Adipose tissue (tissue), 3 donors: ENCODE measurements around the gene PRELID1. TPM values are rescaled to one million over a fixed set of nuclear protein-coding genes. Genes with fewer than 3 reads are reported as not detected.

Source experiments
- H3K27ac ChIP-seq: one replicate; pipeline ENCODE4 v1.5.1; 2013; ENCODE audit warnings: low read depth, low read length
- WGBS, 3 donors: extraction: QIAGEN DNeasy Blood & Tissue Kit; methylation state at CpG; one replicate each; pipeline ENCODE4 v1.1.7; 2013; 5-methylcytosine and 5-hydroxymethylcytosine counted together
- polyA plus RNA-seq, 3 donors: library from polyadenylated mRNA; stranded (reverse); fragments of 200-250 nt; gene quantifications; one replicate each; pipeline ENCODE4 v1.2.3, GENCODE V29; 2013
- donor health status: healthy with polysubstance abuse.
- donor health status: Bipolar disorder and iron deficiency.
- donor health status: healthy.

The PRELID1 gene
- polyA plus RNA-seq, 3 donors = 94.6 to 215 (median 185) TPM

- 40 to 69% (median 69%) methylated on average over 3 of the region's 3 CpGs for WGBS, 3 donors
- no peak overlapping the region for H3K27ac ChIP-seq
Measured at GRCh38 chr5:177349362-177349647, 45.7 kb downstream of the PRELID1 start.

GRCh38 chr5:177349762-177350161 lies 46.2 kb downstream of the PRELID1 start:
- 51 to 88% (median 86%) methylated on average over 5 of the region's 5 CpGs for WGBS, 3 donors
- H3K27ac ChIP-seq = no peak overlapping the region

- 6 to 14% (median 12%) methylated on average over 19 of the region's 19 CpGs for WGBS, 3 donors
- peak overlapping the region; percentile 96 for H3K27ac ChIP-seq
Measured at GRCh38 chr5:177350776-177351391, 47.3 kb downstream of the PRELID1 start.

DNA sequence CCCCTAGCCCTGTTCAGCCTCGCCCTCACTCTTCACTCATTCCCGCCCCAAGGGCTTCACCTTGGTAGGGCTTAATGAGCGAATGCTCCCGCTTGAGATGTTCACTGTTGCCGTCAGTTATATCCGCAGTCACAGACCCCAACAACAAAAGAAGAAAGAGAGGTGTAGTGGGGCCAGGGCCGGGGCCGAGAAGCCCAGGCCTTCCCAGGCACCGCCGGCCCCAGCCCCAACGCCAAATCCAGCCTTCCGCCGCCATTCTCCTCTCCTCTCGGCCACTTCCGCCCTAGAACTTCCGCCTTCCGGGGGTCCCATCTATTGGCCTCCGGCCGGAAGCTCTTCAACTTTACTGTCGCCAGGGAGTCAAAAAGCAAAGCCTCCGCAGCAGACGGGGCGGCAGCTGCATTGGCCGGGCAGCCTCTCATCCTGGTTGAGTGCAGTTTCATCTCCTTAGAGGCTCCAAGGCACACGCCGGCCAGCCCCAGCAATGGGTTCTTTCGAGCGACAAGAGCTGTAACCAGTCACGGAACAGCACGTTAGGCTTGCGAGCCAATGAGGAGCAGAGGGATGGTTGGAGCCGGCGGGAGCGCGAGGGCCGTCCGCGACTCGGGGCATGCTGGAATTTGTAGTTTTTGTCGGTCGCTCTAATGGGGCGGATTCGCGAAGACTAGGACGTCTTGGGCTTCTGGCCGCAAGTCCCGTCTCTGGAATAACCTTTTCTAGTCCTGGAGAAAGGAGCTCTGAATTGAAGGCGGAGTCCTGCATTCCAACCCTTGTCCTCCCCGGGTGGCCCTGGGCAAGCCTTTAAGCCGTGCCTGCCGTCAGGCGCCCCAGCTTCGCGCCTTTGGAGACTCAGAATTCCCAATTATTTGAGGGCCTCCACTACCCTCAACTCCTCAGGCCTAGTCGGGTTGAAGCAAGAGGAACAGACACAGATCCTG lies 48.1 kb downstream of the PRELID1 start, which contains the start of gene LMAN2:
Gene LMAN2, minus strand, starts transcription at position 277 of the 938 bp plus-strand sequence. Its CDS starts 21 bp downstream, at position 256.
- peak within 1 kb of the TSS; percentile 96 for H3K27ac ChIP-seq
- WGBS, 3 donors = 6 to 8% (median 7%) methylated on average over 55 of the region's 55 CpGs

DNA sequence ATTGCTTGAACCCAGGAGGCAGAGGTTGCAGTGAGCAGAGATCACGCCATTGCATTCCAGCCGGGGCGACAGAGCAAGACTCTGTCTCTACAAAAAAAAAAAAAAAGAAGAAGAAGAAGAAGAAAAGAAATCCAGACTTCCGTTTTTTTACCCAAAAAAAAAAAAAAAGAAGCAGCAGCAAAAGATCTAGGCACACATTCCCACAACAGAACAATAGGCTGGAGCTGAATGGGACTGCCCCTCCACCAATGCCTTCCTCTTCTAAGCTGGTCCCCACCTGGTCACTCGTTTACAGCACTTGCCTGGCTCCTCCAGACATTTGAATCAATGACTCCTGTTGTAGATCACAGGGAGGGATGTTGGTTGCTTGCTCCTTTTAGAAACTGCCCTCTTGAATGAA lies 49.5 kb downstream of the PRELID1 start:
- WGBS, 3 donors = 56 to 78% (median 68%) methylated on average over 3 to 5 of the region's 5 CpGs
- no peak overlapping the region for H3K27ac ChIP-seq

DNA sequence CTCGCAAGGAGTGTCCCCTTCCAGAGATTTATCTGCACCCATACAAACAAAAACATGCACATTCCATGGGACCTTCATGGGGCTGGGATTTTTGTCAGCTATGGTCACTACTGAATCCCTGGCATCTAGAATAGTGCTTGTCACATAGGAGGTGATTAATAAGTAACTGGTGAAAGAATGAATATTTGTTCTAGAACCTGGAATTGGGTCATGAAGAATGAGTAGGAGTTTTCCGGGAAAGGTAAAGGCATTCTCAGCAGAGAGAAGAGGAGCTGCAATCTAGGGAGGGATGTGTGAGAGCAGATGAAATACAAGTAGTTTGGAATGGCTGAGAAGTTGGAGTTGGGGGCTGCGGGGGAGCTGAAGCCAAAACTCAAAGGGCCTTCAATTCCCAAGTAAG lies 50.7 kb downstream of the PRELID1 start:
- WGBS, 3 donors = 88 to 93% (median 89%) methylated on average over 3 of the region's 3 CpGs
- H3K27ac ChIP-seq = no peak overlapping the region

GRCh38 chr5:177354711-177355110 lies 51.1 kb downstream of the PRELID1 start:
- 69 to 75% (median 70%) methylated on average over 3 of the region's 3 CpGs for WGBS, 3 donors
- no peak overlapping the region for H3K27ac ChIP-seq

GRCh38 chr5:177355162-177355867 lies 51.7 kb downstream of the PRELID1 start:
- no peak overlapping the region for H3K27ac ChIP-seq
- WGBS, 3 donors = 86 to 91% (median 87%) methylated on average over 1 of the region's 1 CpG

GRCh38 chr5:177355868-177356168 lies 52.2 kb downstream of the PRELID1 start:
- no peak overlapping the region for H3K27ac ChIP-seq
- WGBS, 3 donors = 4 to 27% (median 20%) methylated on average over 1 of the region's 1 CpG

Other genes starting within 250 kb of the PRELID1 start
- 10 to 100 TPM in 1 of 3 donors, under 1 TPM in 2; 0.56 to 18.9 (median 0.98) TPM for gene FGFR4, start 216.9 kb upstream of the PRELID1 start, polyA plus RNA-seq
- gene NSD1, start 170.0 kb upstream of the PRELID1 start, polyA plus RNA-seq = 1 to 10 TPM; 7.1 to 8.7 (median 8.3) TPM
- gene RAB24, start 80 bp upstream of the PRELID1 start, polyA plus RNA-seq = 10 to 100 TPM; 33.7 to 70.7 (median 59.7) TPM
- 10 to 100 TPM in 2 of 3 donors, 1 to 10 TPM in 1; 5.4 to 11.1 (median 10.1) TPM for gene MXD3, start 8.1 kb downstream of the PRELID1 start, polyA plus RNA-seq
- gene LMAN2, start 47.9 kb downstream of the PRELID1 start, polyA plus RNA-seq = 100 to 1,000 TPM; 100 to 227 (median 155) TPM
- 10 to 100 TPM; 10.1 to 17.9 (median 15.9) TPM for gene RGS14, start 54.1 kb downstream of the PRELID1 start, polyA plus RNA-seq
- not detected for gene SLC34A1, start 80.6 kb downstream of the PRELID1 start, polyA plus RNA-seq
- gene PFN3, start 96.9 kb downstream of the PRELID1 start, polyA plus RNA-seq = not detected
- gene F12, start 105.8 kb downstream of the PRELID1 start, polyA plus RNA-seq = 1 to 10 TPM in 1 of 3 donors, under 1 TPM in 1, not detected in 1; 0.42 to 2.0 TPM
- gene GRK6, start 122.9 kb downstream of the PRELID1 start, polyA plus RNA-seq = 10 to 100 TPM; 10.8 to 21.5 (median 16.2) TPM
- 1 to 10 TPM in 2 of 3 donors, under 1 TPM in 1; 0.34 to 2.7 (median 1.9) TPM for gene PRR7, start 143.0 kb downstream of the PRELID1 start, polyA plus RNA-seq
- gene DBN1, start 169.8 kb downstream of the PRELID1 start, polyA plus RNA-seq = 10 to 100 TPM; 10.1 to 85.7 (median 45.1) TPM
- 100 to 1,000 TPM in 1 of 3 donors, 10 to 100 TPM in 2; 10.5 to 105 (median 54.0) TPM for gene PDLIM7, start 193.8 kb downstream of the PRELID1 start, polyA plus RNA-seq
- gene DOK3, start 206.0 kb downstream of the PRELID1 start, polyA plus RNA-seq = 10 to 100 TPM in 2 of 3 donors, 1 to 10 TPM in 1; 5.2 to 17.7 (median 15.1) TPM
- gene DDX41, start 213.2 kb downstream of the PRELID1 start, polyA plus RNA-seq = 10 to 100 TPM; 45.8 to 77.4 (median 77.2) TPM